CD14-positive monocyte (primary cell): ENCODE measurements around the gene SLC39A9. TPM values are rescaled to one million over a fixed set of nuclear protein-coding genes. Genes with fewer than 3 reads are reported as not detected.
A peak's percentile ranks its signal among the peaks of the same experiment; 100 is the strongest.

Experiments used
- DNase-seq, 3 donors: peaks; one replicate each; pipeline ENCODE4 v3.0.0-alpha.2; 2011 to 2022
- H2AFZ ChIP-seq: 2 replicates; pipeline ENCODE4 v1.6.0; 2012; ENCODE audit warnings: mild to moderate bottlenecking, low read depth, low read length, inconsistent platforms; ENCODE audit not compliant: insufficient read depth, poor library complexity, severe bottlenecking
- H3K27ac ChIP-seq, 2 donors: 1 replicate in 1 of 2; 2 replicates in 1 of 2; pipeline ENCODE4 v1.5.1; 2012 to 2013; ENCODE audit warnings: low read length in 2 of 2, control low read depth in 1 of 2, inconsistent platforms in 1 of 2, low read depth in 1 of 2, mild to moderate bottlenecking in 1 of 2
- H3K27me3 ChIP-seq, 2 donors: one replicate each; pipeline versions ENCODE4 v1.6.0 to v1.6.1; 2011 to 2013; ENCODE audit warnings: low read length in 2 of 2; ENCODE audit not compliant: control insufficient read depth in 2 of 2, insufficient read depth in 2 of 2
- H3K36me3 ChIP-seq, 2 donors: replicated peaks in 1 of 2; 1 replicate in 1 of 2; 2 replicates in 1 of 2; pipeline versions ENCODE4 v1.5.1 to v1.6.1; 2012 to 2013; ENCODE audit warnings: low read length in 2 of 2, control low read depth in 1 of 2, inconsistent platforms in 1 of 2, mild to moderate bottlenecking in 1 of 2; ENCODE audit not compliant: insufficient read depth in 2 of 2, control insufficient read depth in 1 of 2
- H3K4me1 ChIP-seq, 2 donors: 1 replicate in 1 of 2; 2 replicates in 1 of 2; pipeline versions ENCODE4 v1.5.1 to v1.6.1; 2012 to 2013; ENCODE audit warnings: low read length in 2 of 2, control low read depth in 1 of 2, inconsistent platforms in 1 of 2, mild to moderate bottlenecking in 1 of 2, moderate library complexity in 1 of 2; ENCODE audit not compliant: insufficient read depth in 2 of 2, control insufficient read depth in 1 of 2
- H3K4me2 ChIP-seq: replicated peaks from 2 replicates; pipeline ENCODE3; 2012; ENCODE audit warnings: low read length, moderate library complexity, mild to moderate bottlenecking; ENCODE audit not compliant: poor library complexity, severe bottlenecking; ENCODE audit errors: extremely low read depth
- H3K4me3 ChIP-seq, 3 experiments: fragments of 200-600 bp in 1 of 3; sonication (generic) in 1 of 3; replicated peaks in 1 of 3; 1 replicate in 2 of 3; 2 replicates in 1 of 3; pipeline ENCODE4 v1.5.1; 2011 to 2013; ENCODE audit warnings: low read length in 3 of 3, mild to moderate bottlenecking in 3 of 3, control low read depth in 2 of 3, low read depth in 2 of 3, inconsistent platforms in 1 of 3, moderate library complexity in 1 of 3
- H3K79me2 ChIP-seq: 2 replicates; pipeline ENCODE4 v1.6.0; 2012; ENCODE audit warnings: mild to moderate bottlenecking, control low read depth, inconsistent platforms, low read length, moderate library complexity; ENCODE audit not compliant: insufficient read depth
- H3K9ac ChIP-seq: 2 replicates; pipeline ENCODE4 v1.6.0; 2017; ENCODE audit warnings: low read length, mild to moderate bottlenecking; ENCODE audit not compliant: insufficient read depth, poor library complexity, severe bottlenecking
- H3K9me3 ChIP-seq, 2 donors: replicated peaks in 1 of 2; 1 replicate in 1 of 2; 2 replicates in 1 of 2; pipeline versions ENCODE4 v1.5.1 to v1.6.1; 2012 to 2013; ENCODE audit warnings: low read length in 2 of 2, control low read depth in 1 of 2; ENCODE audit not compliant: control insufficient read depth in 1 of 2, insufficient read depth in 1 of 2
- H4K20me1 ChIP-seq: 2 replicates; pipeline ENCODE4 v1.6.0; 2012; ENCODE audit warnings: mild to moderate bottlenecking, low read length, control low read depth, moderate library complexity; ENCODE audit not compliant: insufficient read depth
- H3K27ac Mint-ChIP-seq, 7 donors: one replicate each; pipeline ENCODE4 v1.8.0; 2020; ENCODE audit warnings: mild to moderate bottlenecking in 7 of 7, mixed read lengths in 7 of 7, moderate library complexity in 6 of 7, inconsistent platforms in 2 of 7
- H3K27me3 Mint-ChIP-seq, 3 donors: one replicate each; pipeline ENCODE4 v1.8.0; 2021 to 2022; ENCODE audit warnings: low read depth in 3 of 3, mild to moderate bottlenecking in 3 of 3, mixed read lengths in 3 of 3, moderate library complexity in 3 of 3, inconsistent platforms in 1 of 3
- H3K36me3 Mint-ChIP-seq, 2 donors: one replicate each; pipeline ENCODE4 v1.8.0; 2020; ENCODE audit warnings: mixed read lengths in 2 of 2, inconsistent platforms in 1 of 2, mild to moderate bottlenecking in 1 of 2
- H3K4me1 Mint-ChIP-seq: one replicate; pipeline ENCODE4 v1.8.0; 2020; ENCODE audit warnings: mild to moderate bottlenecking, mixed read lengths
- H3K4me3 Mint-ChIP-seq, 2 donors: one replicate each; pipeline ENCODE4 v1.8.0; 2020; ENCODE audit warnings: mild to moderate bottlenecking in 2 of 2, mixed read lengths in 2 of 2, moderate library complexity in 1 of 2
- H3K9me3 Mint-ChIP-seq, 7 donors: one replicate each; pipeline ENCODE4 v1.8.0; 2020 to 2022; ENCODE audit warnings: mixed read lengths in 7 of 7, mild to moderate bottlenecking in 6 of 7, moderate library complexity in 6 of 7, inconsistent platforms in 2 of 7
- WGBS: methylation state at CpG from one replicate; pipeline ENCODE4 v1.1.5; 2013; ENCODE audit warnings: missing lambda C conversion rate; ENCODE audit not compliant: insufficient coverage; 5-methylcytosine and 5-hydroxymethylcytosine counted together
- intact Hi-C, 2 donors: fragments of 100-400 bp; cut with micrococcal nuclease; formaldehyde crosslinking; loops; one replicate each; pipeline versions ENCODE4 v1.15.0 to v1.15.1; 2023
- polyA plus RNA-seq, 3 donors: library from polyadenylated mRNA; depleted of rRNA in 1 of 3; unstranded in 2 of 3; stranded (reverse) in 1 of 3; fragments of 300-500 nt in 2 of 3; fragments of >200 nt in 1 of 3; fragmentation: Illumina TruSeq in 2 of 3; gene quantifications; 1 replicate in 2 of 3; 2 replicates in 1 of 3; pipeline ENCODE4 v1.2.3, GENCODE V29; 2012 to 2021
- TF ChIP-seq, protein P1 (sequence below): fragments of 200-600 bp; IDR thresholded peaks from one replicate; pipeline ENCODE4 v1.8.0; 2022; ENCODE audit warnings: antibody characterized with exemption, mild to moderate bottlenecking

SLC39A9 gene
- polyA plus RNA-seq, 3 donors: 28.6 to 44.2 (median 37.6) TPM

- peak overlapping the region in 5 of 7 donors; percentile 67 to 93 (median 75) for H3K27ac Mint-ChIP-seq
These were observed 61.7 kb downstream of the SLC39A9 start for GRCh38 chr14:69460093-69460701.

DNA sequence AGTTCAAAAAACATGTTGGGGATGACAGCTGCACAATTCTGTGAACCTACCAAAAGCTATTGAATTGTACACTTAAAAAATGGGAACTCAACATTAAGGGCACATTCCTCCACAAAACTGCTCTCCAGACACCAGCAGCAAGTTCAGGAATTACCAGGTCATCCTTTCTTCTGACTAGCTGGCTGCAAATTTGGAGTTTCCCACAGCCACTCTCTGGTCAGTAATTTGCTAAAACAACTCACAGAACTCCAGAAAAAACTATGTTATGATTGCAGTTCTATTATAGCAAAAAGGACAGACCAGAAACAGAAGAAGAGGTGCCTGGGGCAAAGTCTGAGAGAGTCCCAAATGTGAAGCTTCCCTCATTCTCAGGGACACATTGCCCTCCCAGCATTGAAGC, 65.9 kb downstream of the SLC39A9 start:
- no peak overlapping the region for H3K27ac Mint-ChIP-seq
- H3K4me3 Mint-ChIP-seq: no peak overlapping the region

More at GRCh38 chr14:69460093-69460701, 61.7 kb downstream of the SLC39A9 start:
- Mint-ChIP-seq H3K27me3 (peaks cover 0 to 1% (median 0%) of the 10 kb centered on the region in 3 donors), H3K9me3 (no peaks in the 10 kb centered on the region), H3K36me3 (peaks cover 56 to 68% of the 10 kb centered on the region in 2 donors), H3K4me1 (no peaks in the 10 kb centered on the region), H3K4me3 (no peak overlapping the region)
- Histone ChIP-seq H3K36me3 (peaks cover 56 to 71% of the 10 kb centered on the region in 2 donors), H3K27ac (peak overlapping the region in 1 of 2 donors; percentile 42), H3K79me2 (no peaks in the 10 kb centered on the region), H3K27me3 (no peaks in the 10 kb centered on the region), H3K9me3 (no peaks in the 10 kb centered on the region), H3K9ac (no peak overlapping the region), H2AFZ (no peak overlapping the region), H4K20me1 (no peaks in the 10 kb centered on the region), H3K4me3 (no peak overlapping the region), H3K4me1 (no peaks in the 10 kb centered on the region), H3K4me2 (no peak overlapping the region)
- WGBS: 100% methylated on average over 1 of the region's 4 CpGs
- intact Hi-C loops: loop anchor here (2.0 kb wide), 1 partner anchor 217 kb away; no protein-coding TSS in a partner anchor
- TF ChIP-seq, protein P1, sequence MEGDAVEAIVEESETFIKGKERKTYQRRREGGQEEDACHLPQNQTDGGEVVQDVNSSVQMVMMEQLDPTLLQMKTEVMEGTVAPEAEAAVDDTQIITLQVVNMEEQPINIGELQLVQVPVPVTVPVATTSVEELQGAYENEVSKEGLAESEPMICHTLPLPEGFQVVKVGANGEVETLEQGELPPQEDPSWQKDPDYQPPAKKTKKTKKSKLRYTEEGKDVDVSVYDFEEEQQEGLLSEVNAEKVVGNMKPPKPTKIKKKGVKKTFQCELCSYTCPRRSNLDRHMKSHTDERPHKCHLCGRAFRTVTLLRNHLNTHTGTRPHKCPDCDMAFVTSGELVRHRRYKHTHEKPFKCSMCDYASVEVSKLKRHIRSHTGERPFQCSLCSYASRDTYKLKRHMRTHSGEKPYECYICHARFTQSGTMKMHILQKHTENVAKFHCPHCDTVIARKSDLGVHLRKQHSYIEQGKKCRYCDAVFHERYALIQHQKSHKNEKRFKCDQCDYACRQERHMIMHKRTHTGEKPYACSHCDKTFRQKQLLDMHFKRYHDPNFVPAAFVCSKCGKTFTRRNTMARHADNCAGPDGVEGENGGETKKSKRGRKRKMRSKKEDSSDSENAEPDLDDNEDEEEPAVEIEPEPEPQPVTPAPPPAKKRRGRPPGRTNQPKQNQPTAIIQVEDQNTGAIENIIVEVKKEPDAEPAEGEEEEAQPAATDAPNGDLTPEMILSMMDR: peak; percentile 82
- peak; percentile 69 to 87 (median 77) for DNase-seq

More for the DNA sequence above, 65.9 kb downstream of the SLC39A9 start:
- peaks cover 17 to 30% of the 10 kb centered on the region in 2 donors for H3K36me3 ChIP-seq
- no peak overlapping the region for H3K4me3 ChIP-seq
- H3K79me2 ChIP-seq: no peaks in the 10 kb centered on the region
- Mint-ChIP-seq H3K36me3 (peaks cover 27 to 31% of the 10 kb centered on the region in 2 donors), H3K4me1 (peaks cover 12% of the 10 kb centered on the region), H3K9me3 (no peaks in the 10 kb centered on the region), H3K27me3 (peaks cover 0 to 7% (median 1%) of the 10 kb centered on the region in 3 donors)
- no peaks in the 10 kb centered on the region for H4K20me1 ChIP-seq
- H3K27ac ChIP-seq: no peak overlapping the region
- no peak overlapping the region for H2AFZ ChIP-seq
- H3K9me3 ChIP-seq: no peaks in the 10 kb centered on the region
- no peaks in the 10 kb centered on the region for H3K27me3 ChIP-seq
- intact Hi-C loops: no loop called here
- TF ChIP-seq, protein P1: no peak
- peaks cover 11% of the 10 kb centered on the region in 2 donors for H3K4me1 ChIP-seq
- H3K4me2 ChIP-seq: no peak overlapping the region
- no peak overlapping the region for H3K9ac ChIP-seq
- DNase-seq: no peak
